Measurements from ENCODE around the gene SGF29. TPM values are rescaled to one million over a fixed set of nuclear protein-coding genes. Genes with fewer than 3 reads are reported as not detected.
"Not testable (repeated sequence)": the region's sequence is repeated elsewhere in the genome, so short reads cannot be mapped to it uniquely, and the experiment has no call there.

The SGF29 gene
- total RNA-seq, 2 experiments from 2014 or later = 29.6 to 33.0 TPM

GRCh38 chr16:28558456-28558855 is 4.7 kb downstream of the SGF29 start:
- ChIA-PET POLR2A (no interaction called here), CTCF (interaction anchor here (0.7 kb wide), 1 partner anchor 11 kb away, joined by 4 read pairs; no protein-coding TSS in a partner anchor)

GRCh38 chr16:28561557-28562187 is 8.0 kb downstream of the SGF29 start:
- ChIA-PET POLR2A (no interaction called here), CTCF (no interaction called here)

- POLR2A ChIA-PET = no interaction called here
- CTCF ChIA-PET = no interaction called here
These were observed 8.5 kb downstream of the SGF29 start for GRCh38 chr16:28562199-28562598.

DNA sequence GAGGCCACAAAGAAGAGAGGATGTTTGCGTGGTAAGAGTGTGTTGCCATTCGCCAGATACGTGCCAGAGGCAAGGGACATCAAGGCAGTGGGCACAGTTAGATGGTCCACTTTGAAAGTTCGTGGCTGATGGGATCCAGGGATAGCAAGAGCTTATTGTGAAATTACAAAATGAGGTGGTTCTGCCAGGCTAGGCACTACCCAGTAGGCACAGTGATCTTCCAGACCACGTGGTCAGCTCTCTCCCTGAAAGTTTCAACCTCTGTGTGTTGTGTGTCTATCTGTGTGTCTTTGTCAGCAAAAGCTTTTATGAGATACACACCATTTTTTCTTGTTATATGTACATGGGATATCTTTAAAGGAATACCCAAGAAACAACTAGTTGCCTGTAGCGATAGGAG is 9.5 kb downstream of the SGF29 start:
- POLR2A ChIA-PET = no interaction called here
- CTCF ChIA-PET = no interaction called here

DNA sequence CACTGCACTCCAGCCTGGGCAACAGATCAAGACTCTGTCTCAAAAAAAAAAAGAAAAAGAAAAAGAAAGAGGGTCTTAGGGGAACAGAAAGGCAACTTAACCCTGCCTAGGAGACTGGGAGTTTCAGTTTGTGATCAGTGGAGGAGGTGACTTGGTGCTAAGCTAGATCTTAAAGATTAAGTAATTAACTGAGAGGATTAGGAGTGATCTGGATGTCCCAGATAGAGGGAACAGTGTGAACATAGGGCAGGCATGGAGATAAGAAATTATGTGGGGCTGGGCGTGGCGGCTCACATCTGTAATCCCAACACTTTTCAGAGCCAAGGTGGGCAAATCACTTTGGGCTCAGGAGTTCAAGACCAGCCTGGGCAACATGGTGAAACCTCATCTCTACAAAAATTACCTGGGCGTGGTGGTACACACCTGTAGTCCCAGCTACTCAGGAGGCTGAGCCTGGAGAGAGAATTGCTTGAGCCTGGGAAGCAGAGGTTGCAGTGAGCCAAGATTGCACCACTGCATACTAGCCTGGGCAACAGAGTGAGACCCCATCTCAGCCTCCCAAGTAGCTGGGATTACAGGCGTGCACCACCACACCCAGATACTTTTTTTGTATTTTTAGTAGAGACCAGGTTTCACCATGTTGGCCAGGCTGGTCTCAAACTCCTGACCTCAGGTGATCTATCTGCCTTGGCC is 12.7 kb downstream of the SGF29 start:
- CTCF ChIA-PET = interaction anchor here (0.7 kb wide), 1 partner anchor 545 kb away, joined by 3 read pairs; no protein-coding TSS in a partner anchor
- POLR2A ChIA-PET = not testable (repeated sequence)

DNA sequence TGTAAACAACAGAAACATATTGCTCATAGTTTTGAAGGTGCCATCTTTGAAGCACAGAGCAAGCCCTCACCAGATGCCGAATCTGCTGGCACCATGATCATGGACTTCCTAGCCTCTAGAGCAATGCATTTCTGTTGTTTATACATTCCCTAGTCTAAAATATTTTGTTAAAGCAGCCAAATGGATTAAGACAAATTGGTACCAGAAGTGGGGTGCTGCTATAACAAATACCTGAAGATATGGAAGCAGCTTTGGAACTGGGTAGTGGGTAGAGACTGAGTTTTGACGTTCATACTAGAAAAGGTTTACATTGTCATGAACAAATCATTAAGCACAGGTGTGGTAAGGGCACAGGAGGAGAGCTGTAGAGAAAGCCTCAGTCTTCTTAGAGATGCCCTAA is 13.6 kb downstream of the SGF29 start:
- ChIA-PET POLR2A (no interaction called here), CTCF (no interaction called here)

GRCh38 chr16:28569021-28569420 is 15.3 kb downstream of the SGF29 start:
- POLR2A ChIA-PET = no interaction called here
- CTCF ChIA-PET = no interaction called here

DNA sequence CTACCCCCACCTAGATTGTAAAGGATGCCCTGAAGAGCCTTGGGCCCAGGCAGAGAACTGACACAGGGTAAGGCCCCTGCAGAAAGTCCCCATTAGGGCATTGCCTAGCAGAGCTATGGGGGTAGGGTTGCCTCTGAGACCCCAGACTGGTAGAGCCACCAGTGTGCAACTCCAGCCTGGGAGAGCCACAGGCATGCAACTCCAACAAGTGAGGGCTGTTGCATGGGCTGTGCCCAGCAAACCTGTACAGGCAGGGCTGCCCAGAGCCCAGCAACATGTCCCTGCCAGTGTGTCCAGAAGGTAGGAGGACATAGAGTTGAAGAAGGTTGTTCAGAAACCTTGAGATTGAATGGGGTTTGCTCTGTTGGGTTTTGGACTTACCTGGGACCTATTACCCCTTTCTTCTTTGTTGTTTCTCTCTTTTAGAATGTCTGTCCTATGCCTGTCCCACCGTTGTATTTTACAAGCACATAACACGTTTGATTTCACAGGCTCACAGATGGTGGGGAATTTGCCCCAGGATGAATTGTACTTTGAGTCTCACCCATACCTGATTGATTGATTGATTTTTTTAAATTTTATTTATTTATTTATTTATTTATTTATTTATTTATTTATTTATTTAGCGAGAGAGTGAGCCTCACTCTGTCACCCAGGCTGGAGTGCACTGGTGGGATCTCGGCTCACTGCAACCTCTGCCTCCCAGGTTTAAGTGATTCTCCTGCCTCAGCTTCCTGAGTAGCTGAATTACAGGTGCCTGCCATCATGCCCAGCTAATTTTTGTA is 16.4 kb downstream of the SGF29 start:
- POLR2A ChIA-PET = no interaction called here
- CTCF ChIA-PET = no interaction called here

DNA sequence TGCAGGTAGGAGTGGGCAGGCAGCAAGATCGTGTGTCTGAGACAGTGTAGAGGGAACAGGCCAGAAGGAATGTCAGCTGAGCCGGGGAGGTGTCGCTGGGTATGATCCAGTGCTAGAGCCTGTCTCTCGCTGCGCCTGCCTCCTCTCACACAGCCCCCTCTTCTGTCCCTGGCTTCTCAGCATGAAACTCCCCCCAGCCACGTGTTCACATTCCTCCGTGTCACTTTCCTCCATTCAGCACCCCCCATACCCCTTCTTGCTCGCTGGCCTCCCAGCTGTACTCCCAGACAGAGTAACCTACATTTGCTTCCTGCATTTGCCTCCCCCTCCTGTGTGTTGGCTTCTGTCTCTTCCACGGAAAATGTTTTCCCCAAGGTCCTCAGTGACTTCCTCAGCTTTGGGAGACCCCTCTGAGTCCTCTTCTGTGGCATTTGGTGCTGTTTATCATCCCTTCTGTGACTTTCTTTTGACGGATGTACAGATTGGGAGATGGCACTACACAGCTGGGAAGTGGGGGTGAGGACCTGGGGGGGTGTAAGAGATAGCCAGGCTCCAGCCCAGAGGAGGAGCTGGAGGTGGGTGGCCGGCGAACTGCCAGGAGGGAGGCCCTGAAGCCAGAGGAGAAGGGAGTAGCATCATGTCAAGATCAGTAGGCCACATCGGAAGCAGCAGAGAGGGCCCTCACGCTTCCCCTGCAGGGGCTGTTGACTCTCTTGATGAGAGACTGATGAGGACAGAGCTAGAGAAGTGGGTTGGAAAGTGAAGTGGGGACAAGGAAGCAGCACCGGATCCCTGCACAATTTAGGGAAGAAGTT is 19.2 kb downstream of the SGF29 start:
- CTCF ChIA-PET = no interaction called here
- POLR2A ChIA-PET = no interaction called here

- CTCF ChIA-PET = no interaction called here
- POLR2A ChIA-PET = no interaction called here
These were observed 20.3 kb downstream of the SGF29 start for GRCh38 chr16:28573738-28574718.

GRCh38 chr16:28574925-28575324 is 21.2 kb downstream of the SGF29 start:
- CTCF ChIA-PET = no interaction called here
- POLR2A ChIA-PET = no interaction called here

DNA sequence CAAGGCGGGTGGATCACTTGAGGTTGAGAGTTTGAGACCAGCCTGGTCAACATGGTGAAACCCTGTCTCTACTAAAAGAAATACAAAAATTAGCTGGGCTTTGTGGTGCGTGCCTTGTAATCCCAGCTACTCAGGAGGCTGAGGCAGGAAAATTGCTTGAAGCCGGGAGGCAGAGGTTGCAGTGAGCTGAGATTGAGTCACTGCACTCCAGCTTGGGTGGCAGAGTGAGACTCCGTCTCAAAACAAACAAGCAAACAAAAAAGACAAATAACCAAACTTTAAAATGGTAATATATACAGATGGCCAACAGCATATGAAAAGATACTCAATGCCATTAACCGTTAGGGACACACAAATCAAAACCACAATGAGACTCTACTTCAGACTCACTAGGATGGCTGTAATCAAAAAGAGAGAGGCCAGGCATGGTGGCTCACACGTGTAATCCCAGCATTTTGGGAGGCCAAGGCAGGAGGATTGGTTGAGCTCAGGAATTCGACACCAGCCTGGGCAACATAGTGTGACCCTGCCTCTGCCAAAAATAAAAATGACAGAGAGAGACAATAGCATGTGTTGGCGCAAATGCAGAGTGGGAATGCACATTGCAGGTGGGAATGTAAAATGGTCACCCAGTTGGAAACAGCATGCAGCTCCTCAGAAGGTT is 21.9 kb downstream of the SGF29 start:
- ChIA-PET CTCF (no interaction called here), POLR2A (no interaction called here)

GRCh38 chr16:28580726-28581315 is 27.1 kb downstream of the SGF29 start:
- ChIA-PET POLR2A (no interaction called here), CTCF (no interaction called here)

DNA sequence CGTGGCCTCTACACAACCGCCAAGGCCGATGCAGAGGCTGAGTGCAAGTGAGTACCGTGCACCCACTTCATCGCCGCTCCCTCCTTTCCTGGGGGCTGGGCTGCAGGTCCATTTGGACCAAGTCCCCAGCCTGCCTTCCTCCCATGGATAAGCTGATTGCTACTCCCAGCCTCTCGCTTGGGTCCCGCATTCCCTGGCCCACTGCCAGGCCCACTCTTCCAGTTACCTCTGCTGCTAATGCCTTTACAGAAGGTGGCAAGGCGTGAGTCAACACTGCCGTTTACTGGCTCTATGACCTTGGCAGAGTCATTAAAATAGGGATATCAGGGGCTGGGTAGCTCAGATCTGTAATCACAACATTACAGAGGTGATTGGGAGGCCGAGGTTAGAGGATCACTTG is 32.0 kb downstream of the SGF29 start:
- ChIA-PET POLR2A (no interaction called here), CTCF (no interaction called here)

DNA sequence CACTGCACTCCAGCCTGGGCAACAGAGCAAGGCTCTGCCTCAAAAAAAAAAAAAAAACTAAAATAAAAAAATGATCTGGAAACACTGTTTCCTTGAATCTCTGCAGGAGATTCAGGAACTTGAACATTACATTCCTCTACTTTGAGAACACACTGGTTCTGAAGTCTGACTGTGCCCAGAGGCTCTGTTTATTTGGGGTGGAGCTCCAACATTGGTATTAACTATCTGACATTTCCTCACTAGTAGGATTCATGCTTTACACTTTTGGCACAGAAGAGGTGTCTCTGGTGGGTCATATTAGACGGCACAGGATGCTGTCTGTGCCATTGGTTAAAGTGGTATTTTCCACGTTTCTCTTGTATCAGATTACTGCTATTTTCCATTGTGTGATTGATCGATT is 32.7 kb downstream of the SGF29 start:
- CTCF ChIA-PET = no interaction called here
- POLR2A ChIA-PET = no interaction called here

DNA sequence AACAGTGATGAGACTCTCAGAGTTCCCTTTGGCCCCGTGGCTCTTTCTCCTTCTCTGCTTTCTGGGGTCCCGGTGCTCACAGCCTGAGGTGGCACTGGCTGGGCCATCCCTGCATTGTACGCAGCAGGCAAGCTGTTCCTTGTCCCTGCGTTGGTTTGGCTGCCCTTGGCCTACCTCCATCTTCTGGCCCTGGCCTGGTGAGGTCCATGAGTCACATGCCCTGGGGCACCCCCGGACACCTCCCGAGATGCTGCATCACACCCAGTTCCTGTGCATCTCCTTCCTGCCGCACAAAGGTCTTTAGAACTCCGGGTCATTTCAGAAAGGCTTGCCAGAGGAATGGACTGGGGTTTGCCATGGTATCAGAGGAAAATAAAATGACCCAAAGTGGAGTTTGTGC is 33.7 kb downstream of the SGF29 start:
- CTCF ChIA-PET = no interaction called here

DNA sequence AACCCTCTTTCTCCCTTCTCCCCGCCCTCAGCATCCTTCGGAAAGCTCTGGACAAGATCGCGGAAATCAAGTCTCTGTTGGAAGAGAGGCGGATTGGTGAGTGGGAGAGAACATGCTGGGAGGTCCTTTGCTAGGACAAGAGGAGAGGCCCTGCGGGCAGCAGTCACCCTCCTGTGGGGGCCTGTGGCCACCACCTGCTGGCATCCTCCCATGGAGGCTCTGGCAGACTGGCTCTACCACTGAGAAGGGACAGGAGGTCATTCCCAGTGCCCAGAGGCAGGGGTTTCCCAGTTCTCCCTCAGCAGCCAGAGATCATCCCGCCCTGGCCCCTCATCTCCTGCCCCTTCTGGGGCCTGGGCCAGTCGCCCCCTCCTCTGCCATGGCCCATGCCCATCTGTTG is 35.3 kb downstream of the SGF29 start:
- CTCF ChIA-PET = no interaction called here
- POLR2A ChIA-PET = no interaction called here

More for the DNA sequence above, 33.7 kb downstream of the SGF29 start:
- POLR2A ChIA-PET = no interaction called here

DNA sequence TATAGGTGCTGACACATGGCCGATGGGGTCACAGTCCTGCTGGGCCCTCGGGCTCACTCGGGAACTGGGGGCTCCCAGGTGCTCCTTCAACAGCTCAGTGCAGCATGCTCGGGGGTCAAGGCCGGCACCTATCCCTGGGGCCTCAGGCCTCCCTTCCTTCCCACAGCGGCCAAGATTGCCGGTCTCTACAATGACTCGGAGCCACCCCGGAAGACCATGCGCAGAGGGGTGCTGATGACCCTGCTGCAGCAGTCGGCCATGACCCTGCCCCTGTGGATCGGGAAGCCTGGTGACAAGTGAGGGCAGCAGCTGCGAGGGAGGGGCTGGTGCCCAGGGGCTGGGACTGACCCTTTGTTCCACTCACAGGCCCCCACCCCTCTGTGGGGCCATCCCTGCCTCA is 36.2 kb downstream of the SGF29 start:
- ChIA-PET CTCF (no interaction called here), POLR2A (no interaction called here)
